Large intestine (tissue), 3 donors: Measurements from ENCODE around the gene CCNL2. TPM values are rescaled to one million over a fixed set of nuclear protein-coding genes. Genes with fewer than 3 reads are reported as not detected.

Experiments
- DNase-seq, 2 donors: peaks; one replicate each; pipeline versions ENCODE4 v3.0.0 to v3.0.0-alpha.2; 2013
- H3K27ac ChIP-seq: one replicate; pipeline ENCODE4 v1.5.1; 2013; ENCODE audit warnings: low read length
- H3K27me3 ChIP-seq: 2 replicates; pipeline ENCODE4 v1.6.1; 2013; ENCODE audit warnings: low read length; ENCODE audit not compliant: control insufficient read depth, insufficient read depth
- H3K36me3 ChIP-seq: 2 replicates; pipeline ENCODE4 v1.6.1; 2013; ENCODE audit warnings: low read length; ENCODE audit not compliant: control insufficient read depth, insufficient read depth
- H3K4me1 ChIP-seq: one replicate; pipeline ENCODE4 v1.6.1; 2013; ENCODE audit warnings: low read length; ENCODE audit not compliant: control insufficient read depth, insufficient read depth
- H3K4me3 ChIP-seq: one replicate; pipeline ENCODE4 v1.5.1; 2013; ENCODE audit warnings: low read length
- H3K9me3 ChIP-seq: one replicate; pipeline ENCODE4 v1.6.1; 2013; ENCODE audit warnings: mild to moderate bottlenecking, low read depth, low read length, moderate library complexity; ENCODE audit not compliant: control insufficient read depth
- WGBS: methylation state at CpG from one replicate; pipeline ENCODE4 v1.1.5; 2013; ENCODE audit warnings: low lambda C conversion rate; ENCODE audit not compliant: insufficient coverage; 5-methylcytosine and 5-hydroxymethylcytosine counted together
- polyA plus RNA-seq: library from polyadenylated mRNA; unstranded; fragments of 120-200 nt; gene quantifications from one replicate; pipeline ENCODE4 v1.2.1, GENCODE V29; 2013

Gene CCNL2
- polyA plus RNA-seq, 1 donor, result 285 TPM

- Histone ChIP-seq H3K9me3 (peaks cover 17% of the 10 kb centered on the region), H3K27ac (peak overlapping the region; percentile 49), H3K36me3 (peaks cover 10% of the 10 kb centered on the region), H3K4me1 (peaks cover 61% of the 10 kb centered on the region), H3K27me3 (no peaks in the 10 kb centered on the region), H3K4me3 (peak overlapping the region; percentile 16)
- WGBS, result no CpG with 5 or more reads among the region's 45 CpGs
- DNase-seq, result no peak
Observed at GRCh38 chr1:1438531-1439381, 39.6 kb upstream of the CCNL2 start.

- H3K27ac ChIP-seq, result peak overlapping the region; percentile 49
- DNase-seq, result peak; percentile 87 to 91
- H3K4me3 ChIP-seq, result peak overlapping the region; percentile 16
- no CpG with 5 or more reads among the region's 11 CpGs for WGBS
- H3K36me3 ChIP-seq, result peaks cover 10% of the 10 kb centered on the region
- H3K9me3 ChIP-seq, result peaks cover 18% of the 10 kb centered on the region
- peaks cover 70% of the 10 kb centered on the region for H3K4me1 ChIP-seq
- H3K27me3 ChIP-seq, result no peaks in the 10 kb centered on the region
Observed at GRCh38 chr1:1437904-1438376, 38.8 kb upstream of the CCNL2 start.

- DNase-seq, result no peak
- H3K4me3 ChIP-seq, result peak overlapping the region; percentile 81
Observed at GRCh38 chr1:1437033-1437903, 38.1 kb upstream of the CCNL2 start.

GRCh38 chr1:1436630-1437032, 37.5 kb upstream of the CCNL2 start:
- no peak for DNase-seq
- WGBS, result no CpG with 5 or more reads among the region's 7 CpGs
- peaks cover 82% of the 10 kb centered on the region for H3K4me1 ChIP-seq
- peak overlapping the region; percentile 81 for H3K4me3 ChIP-seq
- no peak overlapping the region for H3K27ac ChIP-seq
- H3K36me3 ChIP-seq, result peaks cover 10% of the 10 kb centered on the region
- no peaks in the 10 kb centered on the region for H3K27me3 ChIP-seq
- peaks cover 18% of the 10 kb centered on the region for H3K9me3 ChIP-seq

More at GRCh38 chr1:1437033-1437903, 38.1 kb upstream of the CCNL2 start:
- H3K27ac ChIP-seq, result peak overlapping the region; percentile 49
- WGBS, result no CpG with 5 or more reads among the region's 31 CpGs
- H3K27me3 ChIP-seq, result no peaks in the 10 kb centered on the region
- H3K36me3 ChIP-seq, result peaks cover 10% of the 10 kb centered on the region
- H3K9me3 ChIP-seq, result peaks cover 18% of the 10 kb centered on the region
- H3K4me1 ChIP-seq, result peaks cover 76% of the 10 kb centered on the region

GRCh38 chr1:1435911-1436629, 36.9 kb upstream of the CCNL2 start:
- H3K36me3 ChIP-seq, result peaks cover 10% of the 10 kb centered on the region
- peak overlapping the region; percentile 81 for H3K4me3 ChIP-seq
- peak in 1 of 2 donors; percentile 19 for DNase-seq
- no peak overlapping the region for H3K27ac ChIP-seq
- peaks cover 18% of the 10 kb centered on the region for H3K9me3 ChIP-seq
- H3K27me3 ChIP-seq, result no peaks in the 10 kb centered on the region
- WGBS, result no CpG with 5 or more reads among the region's 40 CpGs
- H3K4me1 ChIP-seq, result peaks cover 82% of the 10 kb centered on the region

- Histone ChIP-seq H3K9me3 (peaks cover 18% of the 10 kb centered on the region), H3K36me3 (peaks cover 5% of the 10 kb centered on the region), H3K4me1 (peaks cover 82% of the 10 kb centered on the region), H3K27me3 (no peaks in the 10 kb centered on the region), H3K27ac (peak within 1 kb of the TSS; percentile 91), H3K4me3 (peak within 1 kb of the TSS; percentile 81)
- peak; percentile 74 to 81 for DNase-seq
- WGBS, result no CpG with 5 or more reads among the region's 89 CpGs
Observed at GRCh38 chr1:1435106-1435903, 36.2 kb upstream of the CCNL2 start, which contains the start of gene VWA1. VWA1 (plus strand) TSS chr1:1435690; CDS start chr1:1435749, 59 bp downstream.

GRCh38 chr1:1434824-1435105, 35.6 kb upstream of the CCNL2 start:
- WGBS, result no CpG with 5 or more reads among the region's 4 CpGs
- H3K4me3 ChIP-seq, result peak overlapping the region; percentile 50

GRCh38 chr1:1434131-1434823, 35.1 kb upstream of the CCNL2 start:
- Histone ChIP-seq H3K4me3 (peak overlapping the region; percentile 1), H3K9me3 (peaks cover 18% of the 10 kb centered on the region), H3K27ac (peak overlapping the region; percentile 91), H3K36me3 (peaks cover 4% of the 10 kb centered on the region), H3K27me3 (no peaks in the 10 kb centered on the region), H3K4me1 (peaks cover 89% of the 10 kb centered on the region)
- no CpG with 5 or more reads among the region's 32 CpGs for WGBS
- DNase-seq, result peak in 1 of 2 donors; percentile 47

More at GRCh38 chr1:1434824-1435105, 35.6 kb upstream of the CCNL2 start:
- Histone ChIP-seq H3K9me3 (peaks cover 18% of the 10 kb centered on the region), H3K27me3 (no peaks in the 10 kb centered on the region), H3K4me1 (peaks cover 84% of the 10 kb centered on the region), H3K27ac (peak overlapping the region; percentile 91), H3K36me3 (peaks cover 4% of the 10 kb centered on the region)
- peak in 1 of 2 donors; percentile 22 for DNase-seq

GRCh38 chr1:1433804-1434130, 34.6 kb upstream of the CCNL2 start:
- H3K9me3 ChIP-seq, result peaks cover 14% of the 10 kb centered on the region
- H3K4me3 ChIP-seq, result peak overlapping the region; percentile 8
- H3K27me3 ChIP-seq, result no peaks in the 10 kb centered on the region
- no CpG with 5 or more reads among the region's 12 CpGs for WGBS
- peaks cover 86% of the 10 kb centered on the region for H3K4me1 ChIP-seq
- H3K36me3 ChIP-seq, result peaks cover 1% of the 10 kb centered on the region
- DNase-seq, result peak in 1 of 2 donors; percentile 51
- peak overlapping the region; percentile 91 for H3K27ac ChIP-seq
